ENCODE measurements around the gene KRTAP10-4. TPM values are rescaled to one million over a fixed set of nuclear protein-coding genes. Genes with fewer than 3 reads are reported as not detected.

KRTAP10-4 gene
- total RNA-seq, 1 experiment from 2014 or later, result not detected

GRCh38 chr21:44582055-44582454 lies 8.5 kb downstream of the KRTAP10-4 start:
- intact Hi-C loops (cut with micrococcal nuclease), result no loop called here

More at GRCh38 chr21:44582055-44582454, 8.5 kb downstream of the KRTAP10-4 start:
- Histone ChIP-seq H2AFZ (ENCODE audit: low read depth, low read length, poor library complexity, severe bottlenecking) (no peak overlapping the region), H3K9me2 (ENCODE audit: insufficient read depth) (no peaks in the 10 kb centered on the region), H3K36me3 (ENCODE audit: control insufficient read depth in 1 of 2, insufficient read depth in 2 of 2, low read length in 2 of 2) (no peaks in the 10 kb centered on the region), H3K4me1 (ENCODE audit: control insufficient read depth in 1 of 2, insufficient read depth in 2 of 2, low read length in 2 of 2) (no peaks in the 10 kb centered on the region), H3K4me3 (replicated peaks in 1 of 2; ENCODE audit: low read depth in 1 of 2, low read length in 2 of 2) (no peak overlapping the region), H3K9ac (ENCODE audit: low read length) (no peak overlapping the region), H3K27ac (ENCODE audit: low read depth, low read length) (no peak overlapping the region), H3K27me3 (ENCODE audit: insufficient read depth, low read length) (peaks cover 25% of the 10 kb centered on the region), H3K79me2 (ENCODE audit: insufficient read depth, low read length) (no peaks in the 10 kb centered on the region), H3K4me2 (ENCODE audit: low read length) (no peak overlapping the region), H3K9me3 (ENCODE audit: control insufficient read depth in 1 of 2, insufficient read depth in 1 of 2, low read depth in 1 of 2, low read length in 2 of 2) (no peaks in the 10 kb centered on the region; a peak in 2 of 4 replicates), H4K20me1 (ENCODE audit: insufficient read depth) (no peaks in the 10 kb centered on the region)
- ATAC-seq (no peak), DNase-seq (ENCODE audit: low read depth, low spot score) (no peak)
- ChIA-PET RAD21 (ENCODE audit: low non-redundant PET in 1 of 2, low total read pairs in 2 of 2, uncharacterized antibody in 2 of 2, unreplicated experiment in 2 of 2) (no interaction called here), CTCF (no interaction called here), POLR2A (no interaction called here)
- BruUV-seq (replicated peaks), result no TSS peak
- TF ChIP-seq SIN3A (IDR thresholded peaks at IDR 0.05; ENCODE audit: low read depth) (no peak), TCF7L2 (IDR thresholded peaks at IDR 0.05; ENCODE audit: borderline replicate concordance, extremely low read depth, insufficient read depth, insufficient read length) (no peak), CEBPB (IDR thresholded peaks at IDR 0.05; ENCODE audit: low read depth) (no peak), ATF3 (IDR thresholded peaks at IDR 0.05) (no peak), ZBTB33 (IDR thresholded peaks at IDR 0.05; ENCODE audit: extremely low read depth, insufficient replicate concordance, low read length) (no peak), ZNF274 (IDR thresholded peaks at IDR 0.05; ENCODE audit: low read depth, low read length) (no peak), ELF1 (IDR thresholded peaks at IDR 0.05; ENCODE audit: borderline replicate concordance, low read depth) (no peak), RAD21 (IDR thresholded peaks at IDR 0.05; ENCODE audit: low read depth) (no peak), POLR2A (IDR thresholded peaks at IDR 0.05; ENCODE audit: borderline replicate concordance, extremely low read depth, insufficient read depth, insufficient read length) (no peak)
